ENCODE data around the gene UBXN2A. TPM values are rescaled to one million over a fixed set of nuclear protein-coding genes. Genes with fewer than 3 reads are reported as not detected.

The UBXN2A gene
- total RNA-seq, 1 donor from 2014 or later, result 16.2 TPM

DNA sequence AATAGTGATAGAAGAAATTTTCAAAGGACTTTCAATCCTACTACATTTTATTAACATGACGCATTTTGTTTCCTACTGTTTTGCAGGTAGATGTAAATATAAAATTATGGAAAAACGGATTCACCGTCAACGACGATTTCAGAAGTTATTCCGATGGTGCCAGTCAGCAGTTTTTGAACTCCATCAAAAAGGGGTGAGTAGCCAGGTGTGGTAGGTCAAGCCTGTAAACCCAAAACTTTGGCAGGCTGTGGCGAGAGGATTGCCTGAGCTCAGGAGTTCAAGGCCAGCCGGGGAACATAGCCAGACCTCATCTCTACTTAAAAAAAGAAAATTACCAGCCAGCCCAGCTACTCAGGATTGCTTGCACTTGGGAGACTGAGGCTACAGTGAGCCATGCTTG lies 36.6 kb downstream of the UBXN2A start:
- H3K4me3 ChIP-seq (ENCODE audit: low read depth, low read length), result no peak overlapping the region
- TF ChIP-seq, protein P1, sequence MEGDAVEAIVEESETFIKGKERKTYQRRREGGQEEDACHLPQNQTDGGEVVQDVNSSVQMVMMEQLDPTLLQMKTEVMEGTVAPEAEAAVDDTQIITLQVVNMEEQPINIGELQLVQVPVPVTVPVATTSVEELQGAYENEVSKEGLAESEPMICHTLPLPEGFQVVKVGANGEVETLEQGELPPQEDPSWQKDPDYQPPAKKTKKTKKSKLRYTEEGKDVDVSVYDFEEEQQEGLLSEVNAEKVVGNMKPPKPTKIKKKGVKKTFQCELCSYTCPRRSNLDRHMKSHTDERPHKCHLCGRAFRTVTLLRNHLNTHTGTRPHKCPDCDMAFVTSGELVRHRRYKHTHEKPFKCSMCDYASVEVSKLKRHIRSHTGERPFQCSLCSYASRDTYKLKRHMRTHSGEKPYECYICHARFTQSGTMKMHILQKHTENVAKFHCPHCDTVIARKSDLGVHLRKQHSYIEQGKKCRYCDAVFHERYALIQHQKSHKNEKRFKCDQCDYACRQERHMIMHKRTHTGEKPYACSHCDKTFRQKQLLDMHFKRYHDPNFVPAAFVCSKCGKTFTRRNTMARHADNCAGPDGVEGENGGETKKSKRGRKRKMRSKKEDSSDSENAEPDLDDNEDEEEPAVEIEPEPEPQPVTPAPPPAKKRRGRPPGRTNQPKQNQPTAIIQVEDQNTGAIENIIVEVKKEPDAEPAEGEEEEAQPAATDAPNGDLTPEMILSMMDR (IDR thresholded peaks at IDR 0.05; ENCODE audit: insufficient read depth, low read length, poor library complexity, severe bottlenecking), result no peak
- H3K36me3 ChIP-seq (ENCODE audit: control insufficient read depth, insufficient read depth, low read length), result no peaks in the 10 kb centered on the region

DNA sequence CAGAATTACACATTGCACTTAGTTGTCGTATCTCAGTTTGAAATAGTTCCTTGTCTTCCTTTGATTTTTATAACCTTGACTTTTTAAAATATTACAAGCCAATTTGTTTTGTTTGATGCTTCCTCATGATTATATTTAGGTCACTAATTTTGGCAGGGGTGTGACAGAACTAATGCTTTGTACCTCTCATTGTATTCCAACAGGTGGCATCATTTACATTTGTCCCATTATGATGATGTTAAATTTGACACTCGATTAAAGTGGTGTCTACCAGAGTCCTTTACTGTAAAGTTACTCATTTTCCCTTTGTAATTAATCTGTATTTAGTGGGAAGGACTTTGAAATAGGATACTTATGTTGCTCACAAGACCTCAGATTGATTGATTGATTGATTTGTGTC lies 48.1 kb downstream of the UBXN2A start:
- TF ChIP-seq, protein P1 (IDR thresholded peaks at IDR 0.05; ENCODE audit: insufficient read depth, low read length, poor library complexity, severe bottlenecking), result no peak
- H3K27me3 ChIP-seq (ENCODE audit: control insufficient read depth, insufficient read depth, low read length), result no peaks in the 10 kb centered on the region
- H3K36me3 ChIP-seq (ENCODE audit: control insufficient read depth, insufficient read depth, low read length), result no peaks in the 10 kb centered on the region
- no peak overlapping the region for H3K4me3 ChIP-seq (ENCODE audit: low read depth, low read length)
- no peak for DNase-seq (ENCODE audit: low read depth)

More for the DNA sequence above, 36.6 kb downstream of the UBXN2A start:
- DNase-seq (ENCODE audit: low read depth), result no peak
- no peaks in the 10 kb centered on the region for H3K27me3 ChIP-seq (ENCODE audit: control insufficient read depth, insufficient read depth, low read length)

DNA sequence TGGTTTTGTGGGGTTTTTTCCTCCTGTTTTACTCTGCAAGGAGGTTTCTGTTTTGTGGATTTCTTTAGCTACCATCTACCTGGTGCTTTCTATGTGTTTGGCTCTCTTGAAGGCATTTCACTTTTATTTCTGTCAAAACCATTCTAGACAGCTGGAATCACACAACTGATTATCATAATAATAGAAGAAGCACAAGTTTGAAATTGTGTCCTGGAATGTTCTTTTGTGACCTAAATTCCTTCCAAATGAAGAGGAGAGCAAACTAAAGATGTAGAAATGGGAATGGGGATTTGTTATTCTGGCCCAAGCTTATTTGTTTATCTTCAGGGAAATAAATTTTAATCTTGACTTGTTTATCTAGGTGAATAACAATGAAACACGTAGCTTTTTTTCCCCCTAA lies 52.7 kb downstream of the UBXN2A start:
- H3K27me3 ChIP-seq (ENCODE audit: control insufficient read depth, insufficient read depth, low read length), result no peaks in the 10 kb centered on the region
- no peak overlapping the region for H3K4me3 ChIP-seq (ENCODE audit: low read depth, low read length)
- TF ChIP-seq, protein P1 (IDR thresholded peaks at IDR 0.05; ENCODE audit: insufficient read depth, low read length, poor library complexity, severe bottlenecking), result no peak
- no peak for DNase-seq (ENCODE audit: low read depth)
- H3K36me3 ChIP-seq (ENCODE audit: control insufficient read depth, insufficient read depth, low read length), result no peaks in the 10 kb centered on the region

DNA sequence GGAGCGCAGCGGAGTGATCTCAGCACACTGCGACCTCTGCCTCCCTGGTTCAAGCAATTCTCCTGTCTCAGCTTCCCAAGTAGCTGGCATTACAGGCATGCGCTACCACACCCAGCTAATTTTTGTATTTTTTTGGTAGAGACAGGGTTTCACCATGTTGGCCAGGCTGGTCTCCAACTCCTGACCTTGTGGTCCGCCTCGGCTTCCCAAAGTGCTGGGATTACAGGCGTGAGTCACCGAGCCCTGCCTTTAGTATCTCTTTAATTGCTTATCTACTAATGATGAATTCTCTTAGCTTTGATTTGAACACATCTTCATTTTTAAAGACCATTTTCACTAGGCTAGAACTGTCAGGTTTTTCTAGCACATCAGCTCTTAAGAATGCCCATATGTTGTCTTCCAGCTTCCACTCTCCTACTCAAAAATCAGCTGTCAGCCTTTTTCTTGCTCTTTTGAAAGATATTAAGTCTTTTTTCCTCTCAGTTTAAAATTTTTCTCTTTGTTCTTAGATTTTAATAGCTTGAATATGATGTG lies 53.5 kb downstream of the UBXN2A start:
- DNase-seq (ENCODE audit: low read depth), result no peak
- TF ChIP-seq, protein P1 (IDR thresholded peaks at IDR 0.05; ENCODE audit: insufficient read depth, low read length, poor library complexity, severe bottlenecking), result no peak
- H3K36me3 ChIP-seq (ENCODE audit: control insufficient read depth, insufficient read depth, low read length), result no peaks in the 10 kb centered on the region
- H3K4me3 ChIP-seq (ENCODE audit: low read depth, low read length), result no peak overlapping the region
- no peaks in the 10 kb centered on the region for H3K27me3 ChIP-seq (ENCODE audit: control insufficient read depth, insufficient read depth, low read length)

DNA sequence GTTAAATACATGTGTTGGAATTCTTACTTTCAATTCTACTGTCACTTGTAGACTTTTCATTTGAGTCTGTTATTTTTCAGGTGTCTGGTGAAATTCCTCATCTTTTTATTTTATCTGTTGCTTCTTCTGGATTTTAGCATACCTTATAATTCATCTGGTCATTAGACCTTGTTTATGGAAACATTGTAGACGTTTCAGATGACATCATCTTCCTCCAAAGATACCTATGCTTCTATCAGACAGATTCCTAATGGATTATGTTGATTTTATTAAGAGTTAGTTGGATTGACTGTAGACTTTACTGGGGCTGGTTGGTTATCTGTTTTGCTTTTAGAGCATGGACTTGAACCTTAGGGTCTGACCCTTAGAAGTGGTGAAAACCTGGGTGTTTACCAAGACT lies 54.3 kb downstream of the UBXN2A start:
- no peak overlapping the region for H3K4me3 ChIP-seq (ENCODE audit: low read depth, low read length)
- H3K36me3 ChIP-seq (ENCODE audit: control insufficient read depth, insufficient read depth, low read length), result no peaks in the 10 kb centered on the region
- TF ChIP-seq, protein P1 (IDR thresholded peaks at IDR 0.05; ENCODE audit: insufficient read depth, low read length, poor library complexity, severe bottlenecking), result no peak
- no peaks in the 10 kb centered on the region for H3K27me3 ChIP-seq (ENCODE audit: control insufficient read depth, insufficient read depth, low read length)
- no peak for DNase-seq (ENCODE audit: low read depth)

DNA sequence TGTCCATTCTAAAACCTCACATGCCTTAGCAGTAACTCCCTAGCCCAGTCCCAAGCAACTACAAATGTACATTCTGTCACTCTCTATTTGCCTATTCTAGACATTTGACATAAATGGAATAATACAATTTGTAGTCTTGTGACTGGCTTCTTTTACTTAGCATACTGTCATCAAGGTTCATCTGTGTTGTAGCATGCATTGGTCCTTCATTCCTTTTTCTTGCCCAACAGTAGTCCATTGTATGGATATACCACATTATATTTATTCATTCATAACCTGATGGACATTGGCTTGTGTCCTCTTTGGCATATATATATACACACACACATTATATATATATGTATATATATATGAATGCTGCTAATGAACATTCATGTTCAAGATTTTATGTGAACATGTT lies 67.4 kb downstream of the UBXN2A start:
- Histone ChIP-seq H3K4me3 (ENCODE audit: low read depth, low read length) (no peak overlapping the region), H3K27me3 (ENCODE audit: control insufficient read depth, insufficient read depth, low read length) (peaks cover 16% of the 10 kb centered on the region), H3K36me3 (ENCODE audit: control insufficient read depth, insufficient read depth, low read length) (no peaks in the 10 kb centered on the region)
- DNase-seq (ENCODE audit: low read depth), result no peak
- TF ChIP-seq, protein P1 (IDR thresholded peaks at IDR 0.05; ENCODE audit: insufficient read depth, low read length, poor library complexity, severe bottlenecking), result no peak
